HG03378 (cell line): ENCODE results near the gene ADSS1.

ENCODE experiments used
- ATAC-seq: cut with Tn5 transposase; IDR thresholded peaks from one replicate; pipeline ENCODE4 v1.9.1; 2021; ENCODE audit warnings: mild to moderate bottlenecking, moderate library complexity; ENCODE audit not compliant: unreplicated experiment

ADSS1 gene

GRCh38 chr14:104686624-104687517 lies 37.2 kb upstream of the ADSS1 start:
- ATAC-seq: no peak

GRCh38 chr14:104687601-104688504 lies 36.2 kb upstream of the ADSS1 start:
- ATAC-seq: no peak

- no peak for ATAC-seq
These were observed 35.4 kb upstream of the ADSS1 start for GRCh38 chr14:104688505-104689108.

- ATAC-seq: no peak
These were observed 34.7 kb upstream of the ADSS1 start, which contains the start of gene INF2 for GRCh38 chr14:104689109-104689880. Gene INF2 (plus strand): TSS chr14:104689618. CDS start chr14:104701366, 11,748 bp downstream.

GRCh38 chr14:104689881-104690711 lies 33.9 kb upstream of the ADSS1 start:
- no peak for ATAC-seq

GRCh38 chr14:104690861-104691455 lies 33.1 kb upstream of the ADSS1 start:
- no peak for ATAC-seq

GRCh38 chr14:104691546-104692260 lies 32.3 kb upstream of the ADSS1 start:
- no peak for ATAC-seq

GRCh38 chr14:104692261-104692938 lies 31.6 kb upstream of the ADSS1 start:
- ATAC-seq: no peak

GRCh38 chr14:104692939-104693315 lies 31.1 kb upstream of the ADSS1 start:
- no peak for ATAC-seq

GRCh38 chr14:104693482-104694431 lies 30.3 kb upstream of the ADSS1 start:
- ATAC-seq: no peak

- ATAC-seq: no peak
These were observed 29.5 kb upstream of the ADSS1 start for GRCh38 chr14:104694475-104694950.

GRCh38 chr14:104694991-104695659 lies 28.9 kb upstream of the ADSS1 start:
- ATAC-seq: no peak

GRCh38 chr14:104695660-104696000 lies 28.4 kb upstream of the ADSS1 start:
- ATAC-seq: no peak

- no peak for ATAC-seq
These were observed 27.2 kb upstream of the ADSS1 start for GRCh38 chr14:104696671-104697316.

- no peak for ATAC-seq
These were observed 26.7 kb upstream of the ADSS1 start for GRCh38 chr14:104697317-104697703.
